Bronchial epithelial cell (primary cell): ENCODE data around the gene COASY. TPM values are rescaled to one million over a fixed set of nuclear protein-coding genes. Genes with fewer than 3 reads are reported as not detected.
A peak's percentile ranks its signal among the peaks of the same experiment; 100 is the strongest.

Source experiments
- DNase-seq: peaks from one replicate; pipeline ENCODE4 v3.0.0-alpha.2; 2010; ENCODE audit warnings: low read depth
- FAIRE-seq: peaks from 2 replicates; lab custom pipeline; 2011; peaks lifted over from hg19 to GRCh38; lab: Jason Lieb, UNC
- H3K27me3 ChIP-seq: 2 replicates; pipeline ENCODE4 v1.5.1; 2011; ENCODE audit warnings: low read length; ENCODE audit not compliant: control insufficient read depth, insufficient read depth
- H3K36me3 ChIP-seq: 2 replicates; pipeline ENCODE4 v1.5.1; 2011; ENCODE audit warnings: low read length; ENCODE audit not compliant: control insufficient read depth, insufficient read depth
- H3K4me3 ChIP-seq: 2 replicates; pipeline ENCODE4 v1.5.1; 2011; ENCODE audit warnings: mild to moderate bottlenecking, low read depth, low read length, control low read depth
- CTCF ChIP-seq: IDR thresholded peaks from 2 replicates; pipeline ENCODE4 v1.5.1; 2011; ENCODE audit warnings: mild to moderate bottlenecking, moderate library complexity, low read length, control low read depth, inconsistent platforms; ENCODE audit not compliant: insufficient read depth, severe bottlenecking
- total RNA-seq: library from RNA; depleted of rRNA; stranded (reverse); fragments of >200 nt; gene quantifications from 2 replicates; pipeline ENCODE4 v1.2.1, GENCODE V29; 2014

Gene COASY
- total RNA-seq, 1 donor from 2014 or later: 9.0 TPM

DNA sequence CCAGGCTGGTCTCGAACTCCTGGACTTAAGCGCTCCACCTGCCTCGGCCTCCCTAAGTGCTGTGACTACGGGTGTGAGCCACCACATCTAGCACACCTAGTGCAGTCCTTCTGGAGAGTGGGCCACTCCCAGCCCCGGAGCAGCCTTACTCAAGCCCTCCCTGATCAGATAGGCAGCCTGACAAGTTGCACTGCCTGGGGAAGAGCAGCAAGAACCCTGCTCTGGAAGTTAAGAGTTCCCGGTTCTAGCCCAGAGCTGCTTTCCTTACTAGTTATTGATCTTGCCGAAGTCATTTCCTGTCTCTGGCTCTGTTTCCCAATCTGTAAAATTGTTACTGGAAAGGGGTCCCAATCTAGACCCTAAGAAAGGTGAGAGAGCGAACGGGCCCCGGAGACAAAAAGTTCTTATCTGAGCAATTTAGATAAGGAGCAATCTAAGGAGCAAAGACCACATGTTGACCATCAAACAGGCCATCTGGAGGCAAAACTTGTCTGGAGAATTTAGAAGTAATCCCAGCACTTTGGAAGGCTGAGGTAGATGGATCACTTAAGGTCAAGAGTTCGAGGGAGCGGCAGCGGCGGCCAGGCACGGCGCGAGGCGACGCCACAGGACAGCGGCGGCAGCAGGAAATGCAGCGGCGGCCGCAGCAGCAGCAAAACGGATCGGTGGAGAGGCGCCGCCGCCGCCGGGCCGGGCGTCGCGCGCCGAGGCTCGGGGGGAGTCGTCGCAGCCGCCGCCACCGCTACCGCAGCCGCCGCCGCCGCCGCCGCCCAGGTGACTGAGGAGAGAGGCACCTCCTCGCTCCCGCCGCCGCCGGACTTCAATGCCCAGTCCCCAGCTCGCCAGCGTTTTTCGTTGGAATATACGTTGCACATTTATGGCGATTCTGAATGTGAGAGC, 30.2 kb upstream of the COASY start:
- Histone ChIP-seq H3K4me3 (peak overlapping the region; percentile 39), H3K36me3 (no peaks in the 10 kb centered on the region), H3K27me3 (no peaks in the 10 kb centered on the region)
- DNase-seq: peak; percentile 20
- FAIRE-seq: no peak
- peak; percentile 33 for TF ChIP-seq CTCF

- no peaks in the 10 kb centered on the region for H3K27me3 ChIP-seq
- DNase-seq (no peak), FAIRE-seq (no peak)
- H3K4me3 ChIP-seq: peak overlapping the region; percentile 60
- H3K36me3 ChIP-seq: peaks cover 1% of the 10 kb centered on the region
- no peak for TF ChIP-seq CTCF
Measured at GRCh38 chr17:42535155-42536047, 26.5 kb upstream of the COASY start.

GRCh38 chr17:42536048-42536371, 25.9 kb upstream of the COASY start, which contains the start of gene NAGLU:
Gene NAGLU (plus strand): TSS chr17:42536241. CDS start chr17:42536273, 32 bp downstream.
- Histone ChIP-seq H3K36me3 (peaks cover 1% of the 10 kb centered on the region), H3K4me3 (peak within 1 kb of the TSS; percentile 60), H3K27me3 (no peaks in the 10 kb centered on the region)
- DNase-seq: peak; percentile 36
- no peak for TF ChIP-seq CTCF
- FAIRE-seq: no peak

GRCh38 chr17:42536372-42537155, 25.4 kb upstream of the COASY start:
- peaks cover 3% of the 10 kb centered on the region for H3K36me3 ChIP-seq
- peak overlapping the region; percentile 60 for H3K4me3 ChIP-seq
- no peaks in the 10 kb centered on the region for H3K27me3 ChIP-seq
- FAIRE-seq: no peak
- TF ChIP-seq CTCF: no peak
- peak; percentile 27 for DNase-seq

DNA sequence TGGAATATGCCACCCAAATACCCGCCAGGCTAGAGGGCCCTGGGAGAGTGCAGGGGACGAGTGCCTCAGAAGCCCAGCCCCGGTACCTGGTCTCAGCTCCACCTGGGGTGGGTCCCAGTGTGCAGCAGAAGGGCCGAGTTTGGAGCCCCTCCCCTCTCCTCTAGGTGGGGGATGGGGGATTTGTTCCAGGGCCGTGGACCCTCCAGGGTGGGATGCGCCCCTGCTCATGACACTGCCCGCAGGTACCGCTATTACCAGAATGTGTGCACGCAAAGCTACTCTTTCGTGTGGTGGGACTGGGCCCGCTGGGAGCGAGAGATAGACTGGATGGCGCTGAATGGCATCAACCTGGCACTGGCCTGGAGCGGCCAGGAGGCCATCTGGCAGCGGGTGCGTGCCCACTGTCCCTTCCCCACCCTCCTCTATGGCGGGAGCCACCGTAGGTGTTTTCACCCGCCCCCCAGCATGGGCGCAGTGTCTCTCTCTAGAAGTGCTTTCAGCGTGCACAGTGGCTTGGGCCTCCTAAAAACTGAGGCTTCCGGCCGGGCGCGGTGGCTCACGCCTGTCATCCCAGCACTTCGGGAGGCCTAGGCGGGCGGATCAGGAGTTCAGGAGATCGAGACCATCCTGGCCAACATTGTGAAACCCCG, 24.7 kb upstream of the COASY start:
- TF ChIP-seq CTCF: no peak
- Histone ChIP-seq H3K36me3 (peaks cover 5% of the 10 kb centered on the region), H3K27me3 (no peaks in the 10 kb centered on the region), H3K4me3 (peak overlapping the region; percentile 60)
- DNase-seq (no peak), FAIRE-seq (no peak)
